Type B pancreatic cell (in vitro differentiated cells): Measurements from ENCODE around the gene FAM83G. TPM values are rescaled to one million over a fixed set of nuclear protein-coding genes. Genes with fewer than 3 reads are reported as not detected.

Experiments used
- DNase-seq: peaks from one replicate; pipeline ENCODE4 v3.0.0; 2021; ENCODE audit warnings: mixed read lengths; ENCODE audit not compliant: unreplicated experiment; ENCODE audit errors: extremely low spot score
- H3K27ac Mint-ChIP-seq: 2 replicates; pipeline ENCODE4 v1.8.0; 2021; ENCODE audit warnings: mild to moderate bottlenecking, mixed read lengths
- H3K27me3 Mint-ChIP-seq: 2 replicates; pipeline ENCODE4 v1.8.0; 2021; ENCODE audit warnings: mixed read lengths
- H3K36me3 Mint-ChIP-seq: 2 replicates; pipeline ENCODE4 v1.8.0; 2021; ENCODE audit warnings: mixed read lengths
- H3K4me1 Mint-ChIP-seq: one replicate; pipeline ENCODE4 v1.8.0; 2021; ENCODE audit warnings: mixed read lengths; ENCODE audit not compliant: unreplicated experiment
- H3K4me3 Mint-ChIP-seq: 2 replicates; pipeline ENCODE4 v1.8.0; 2021; ENCODE audit warnings: mild to moderate bottlenecking, mixed read lengths
- H3K9me3 Mint-ChIP-seq: 2 replicates; pipeline ENCODE4 v1.8.0; 2021; ENCODE audit warnings: mixed read lengths
- total RNA-seq: library from RNA; stranded (reverse); gene quantifications from 2 replicates; pipeline ENCODE4 v1.2.1, GENCODE V29; 2021; ENCODE audit warnings: low replicate concordance
- TF ChIP-seq, protein P1 (sequence below): fragments of 200-600 bp; sonication (generic); conservative IDR thresholded peaks from 2 replicates; pipeline ENCODE4 v1.5.0; 2021; ENCODE audit warnings: antibody characterized with exemption, mild to moderate bottlenecking

Gene FAM83G
- total RNA-seq, 1 donor from 2014 or later, result 8.3 TPM

DNA sequence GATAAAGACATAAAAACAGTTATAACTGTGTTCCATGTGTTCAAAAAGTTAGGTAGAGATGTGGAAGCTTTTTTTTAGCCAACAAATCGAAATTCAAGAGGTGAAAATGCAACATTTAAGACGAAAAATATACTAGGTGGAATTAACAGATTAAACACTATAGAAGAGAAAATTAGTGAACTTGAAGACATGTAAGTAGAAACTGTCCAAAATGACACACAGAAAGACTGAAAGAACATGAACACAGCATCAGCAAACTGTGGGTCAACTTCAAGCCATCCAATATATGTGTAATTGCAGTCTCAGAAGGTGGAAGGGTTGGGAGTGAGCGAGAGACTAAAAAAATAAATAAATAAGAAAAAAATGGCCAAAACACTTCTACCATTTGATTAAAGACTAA is 9.3 kb downstream of the FAM83G start:
- Mint-ChIP-seq H3K36me3 (peaks cover 7% of the 10 kb centered on the region), H3K27me3 (no peaks in the 10 kb centered on the region), H3K4me1 (peaks cover 6% of the 10 kb centered on the region), H3K9me3 (peaks cover 6% of the 10 kb centered on the region), H3K27ac (no peak overlapping the region), H3K4me3 (no peak overlapping the region)
- TF ChIP-seq, protein P1, sequence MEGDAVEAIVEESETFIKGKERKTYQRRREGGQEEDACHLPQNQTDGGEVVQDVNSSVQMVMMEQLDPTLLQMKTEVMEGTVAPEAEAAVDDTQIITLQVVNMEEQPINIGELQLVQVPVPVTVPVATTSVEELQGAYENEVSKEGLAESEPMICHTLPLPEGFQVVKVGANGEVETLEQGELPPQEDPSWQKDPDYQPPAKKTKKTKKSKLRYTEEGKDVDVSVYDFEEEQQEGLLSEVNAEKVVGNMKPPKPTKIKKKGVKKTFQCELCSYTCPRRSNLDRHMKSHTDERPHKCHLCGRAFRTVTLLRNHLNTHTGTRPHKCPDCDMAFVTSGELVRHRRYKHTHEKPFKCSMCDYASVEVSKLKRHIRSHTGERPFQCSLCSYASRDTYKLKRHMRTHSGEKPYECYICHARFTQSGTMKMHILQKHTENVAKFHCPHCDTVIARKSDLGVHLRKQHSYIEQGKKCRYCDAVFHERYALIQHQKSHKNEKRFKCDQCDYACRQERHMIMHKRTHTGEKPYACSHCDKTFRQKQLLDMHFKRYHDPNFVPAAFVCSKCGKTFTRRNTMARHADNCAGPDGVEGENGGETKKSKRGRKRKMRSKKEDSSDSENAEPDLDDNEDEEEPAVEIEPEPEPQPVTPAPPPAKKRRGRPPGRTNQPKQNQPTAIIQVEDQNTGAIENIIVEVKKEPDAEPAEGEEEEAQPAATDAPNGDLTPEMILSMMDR, result no peak
- DNase-seq, result no peak

DNA sequence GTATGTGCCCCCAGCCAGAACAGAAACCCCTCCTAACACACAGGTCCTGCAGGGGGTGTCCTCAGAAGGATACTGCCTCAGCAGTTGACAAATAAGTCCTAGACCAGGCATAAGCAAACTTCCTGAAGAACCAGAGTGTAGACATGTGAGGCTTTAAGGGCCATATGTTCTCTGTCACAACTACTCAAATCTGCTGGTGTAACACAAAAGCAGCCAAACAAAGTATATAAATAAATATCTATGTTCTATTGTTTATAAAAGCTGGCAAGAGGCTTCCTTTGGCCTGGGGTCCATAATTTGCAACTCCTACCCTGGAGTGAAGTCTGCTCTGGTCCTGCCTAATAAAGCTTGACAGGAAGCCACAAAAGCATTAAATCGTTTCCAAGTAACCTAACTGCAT is 9.9 kb downstream of the FAM83G start:
- H3K36me3 Mint-ChIP-seq, result peaks cover 7% of the 10 kb centered on the region
- no peak overlapping the region for H3K27ac Mint-ChIP-seq

DNA sequence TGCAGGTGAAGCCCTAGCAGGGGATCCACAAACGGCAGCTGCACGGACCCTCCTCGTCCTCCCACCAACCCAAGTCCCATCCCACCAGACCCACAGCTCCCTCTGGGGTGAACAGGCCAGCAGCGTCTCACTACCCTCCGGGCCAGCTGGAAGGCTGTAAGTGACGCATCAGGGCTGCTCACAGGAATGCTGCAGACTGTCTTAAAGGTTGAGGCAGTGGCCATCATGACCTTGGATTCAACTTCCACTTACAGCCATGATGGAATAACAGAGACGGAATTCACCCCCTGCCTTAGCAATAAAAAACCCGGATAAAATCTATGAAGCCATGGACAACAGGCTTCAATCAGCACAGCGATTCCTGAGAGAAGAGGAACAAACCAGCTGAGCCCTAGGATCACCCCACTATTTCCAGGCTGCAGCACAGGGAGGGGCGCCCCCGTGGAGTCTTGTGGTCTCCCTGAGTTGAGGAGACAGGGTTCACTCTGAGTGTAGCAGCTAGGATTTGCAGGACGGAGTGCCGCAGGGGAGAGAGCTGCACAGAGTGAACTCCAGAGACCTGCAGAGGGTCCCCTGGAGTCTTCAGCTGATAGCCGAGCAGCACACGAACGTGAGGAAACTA is 10.5 kb downstream of the FAM83G start:
- peaks cover 7% of the 10 kb centered on the region for H3K36me3 Mint-ChIP-seq
- no peak overlapping the region for H3K27ac Mint-ChIP-seq

More for the DNA sequence above, 9.9 kb downstream of the FAM83G start:
- H3K4me3 Mint-ChIP-seq, result no peak overlapping the region
- peaks cover 6% of the 10 kb centered on the region for H3K4me1 Mint-ChIP-seq
- peaks cover 6% of the 10 kb centered on the region for H3K9me3 Mint-ChIP-seq
- TF ChIP-seq, protein P1, result no peak
- no peaks in the 10 kb centered on the region for H3K27me3 Mint-ChIP-seq
- no peak for DNase-seq

DNA sequence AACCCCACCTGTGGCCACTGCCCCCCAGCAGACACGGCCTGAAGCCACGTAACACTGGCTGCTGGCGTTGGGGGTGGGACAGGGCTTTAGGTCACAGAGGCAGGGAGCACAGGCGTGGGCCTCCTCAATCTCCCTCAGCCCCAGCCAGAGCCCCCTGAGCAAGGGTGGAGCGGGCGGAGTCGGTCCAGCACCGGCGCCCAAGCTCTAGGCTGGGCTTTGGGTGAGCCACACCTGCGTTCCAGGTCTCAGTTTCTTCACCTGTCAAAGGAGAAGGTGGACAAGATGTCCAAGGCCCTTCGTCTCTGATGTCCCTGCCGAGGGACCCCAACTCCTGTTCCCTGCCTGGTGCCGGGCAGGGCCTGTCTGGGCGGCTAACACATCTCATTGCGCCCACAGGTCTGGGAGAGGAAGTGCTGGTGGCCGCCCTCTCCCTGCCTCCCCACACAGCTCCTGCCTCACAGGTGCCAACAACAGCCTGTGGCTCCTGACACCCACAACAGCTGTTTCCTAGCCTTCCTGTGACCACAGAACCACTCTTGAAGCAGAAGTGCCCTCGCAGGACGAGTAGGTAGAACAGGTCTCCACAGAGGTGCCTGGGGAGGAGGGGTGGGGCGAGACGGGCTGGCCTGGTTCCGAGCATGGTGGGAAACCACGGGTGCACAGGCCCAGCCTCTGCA is 12.0 kb downstream of the FAM83G start:
- Mint-ChIP-seq H3K4me1 (peaks cover 6% of the 10 kb centered on the region), H3K27ac (no peak overlapping the region), H3K4me3 (no peak overlapping the region), H3K36me3 (peaks cover 7% of the 10 kb centered on the region), H3K27me3 (no peaks in the 10 kb centered on the region), H3K9me3 (peaks cover 6% of the 10 kb centered on the region)
- TF ChIP-seq, protein P1, result no peak
- no peak for DNase-seq

More for the DNA sequence above, 10.5 kb downstream of the FAM83G start:
- H3K4me3 Mint-ChIP-seq, result no peak overlapping the region
- no peaks in the 10 kb centered on the region for H3K27me3 Mint-ChIP-seq
- peaks cover 6% of the 10 kb centered on the region for H3K9me3 Mint-ChIP-seq
- TF ChIP-seq, protein P1, result no peak
- DNase-seq, result no peak
- H3K4me1 Mint-ChIP-seq, result peaks cover 6% of the 10 kb centered on the region

DNA sequence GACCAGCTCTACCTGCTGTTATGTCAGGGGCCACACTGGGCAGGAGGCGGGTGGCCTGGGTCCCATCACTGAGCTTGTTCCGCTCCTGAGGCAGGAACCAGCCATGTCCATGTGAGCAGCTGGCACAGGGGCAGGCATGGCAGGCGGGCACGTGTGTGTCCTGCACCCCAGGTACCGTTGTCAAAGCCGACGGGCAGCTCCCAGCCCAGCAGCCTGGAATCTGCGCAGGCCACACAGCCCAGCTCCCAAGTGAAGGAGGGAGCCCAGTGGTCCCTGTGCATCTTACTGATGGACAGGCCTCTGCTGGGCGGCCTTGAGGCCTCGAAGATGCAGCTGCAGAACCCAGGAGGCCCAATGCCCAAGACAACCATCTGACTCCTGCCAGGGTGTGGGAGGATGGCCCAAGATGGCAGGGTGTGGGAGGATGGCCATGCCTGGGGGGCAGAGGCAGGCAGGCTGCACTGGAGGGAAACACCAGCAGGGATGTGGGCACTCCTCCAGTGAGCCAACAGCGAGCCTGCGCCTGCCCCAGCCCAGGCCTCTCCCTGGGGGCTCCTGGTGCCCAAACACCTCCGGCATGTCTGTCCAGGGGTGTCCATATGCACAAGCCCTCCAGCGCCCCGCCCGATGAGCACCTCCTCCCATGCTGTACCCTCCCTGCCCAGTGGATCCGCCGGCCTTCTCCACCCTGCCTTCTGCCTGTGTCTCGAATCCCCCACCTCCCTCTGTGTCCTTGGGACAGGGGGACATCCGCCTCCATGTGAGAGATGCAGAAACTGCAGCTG is 12.8 kb downstream of the FAM83G start:
- H3K9me3 Mint-ChIP-seq, result peaks cover 6% of the 10 kb centered on the region
- H3K4me3 Mint-ChIP-seq, result no peak overlapping the region
- peaks cover 6% of the 10 kb centered on the region for H3K4me1 Mint-ChIP-seq
- H3K36me3 Mint-ChIP-seq, result peaks cover 7% of the 10 kb centered on the region
- TF ChIP-seq, protein P1, result no peak
- H3K27me3 Mint-ChIP-seq, result no peaks in the 10 kb centered on the region
- no peak overlapping the region for H3K27ac Mint-ChIP-seq
- no peak for DNase-seq
